ENCODE data around the gene ID3. TPM values are rescaled to one million over a fixed set of nuclear protein-coding genes. Genes with fewer than 3 reads are reported as not detected.

The ID3 gene
- total and polyA plus RNA-seq, 2 donors (not counting 3 experiments of a cell fraction or from before 2014, with no cell fraction given) = 277 to 971 TPM

- no peaks in the 10 kb centered on the region for H4K20me1 ChIP-seq (replicated peaks; ENCODE audit: control insufficient read depth, extremely low read depth, insufficient read depth, low read length)
- no peak overlapping the region for H2AFZ ChIP-seq (ENCODE audit: low read depth, low read length)
- H3K4me1 ChIP-seq (ENCODE audit: control insufficient read depth, extremely low read depth, insufficient read depth, low read length) = peaks cover 29% of the 10 kb centered on the region
- peaks cover 8% of the 10 kb centered on the region for H3K79me2 ChIP-seq (ENCODE audit: control insufficient read depth, insufficient read depth, low read length)
- H3K36me3 ChIP-seq (ENCODE audit: control insufficient read depth in 2 of 2, extremely low read depth in 1 of 2, insufficient read depth in 2 of 2, low read length in 2 of 2) = no peaks in the 10 kb centered on the region
- no peaks in the 10 kb centered on the region for H3K27me3 ChIP-seq (ENCODE audit: control insufficient read depth in 2 of 2, insufficient read depth in 2 of 2, low read length in 2 of 2)
- intact Hi-C loops (cut with micrococcal nuclease) = loop anchor here (5.0 to 10.0 kb wide), 2 partner anchors 51 to 189 kb away; partner anchors contain the start of genes ASAP3 and HNRNPR
- DNase-seq (ENCODE audit: low read depth, low spot score) (no peak), FAIRE-seq (no peak)
- H3K9me3 ChIP-seq (replicated peaks; ENCODE audit: control insufficient read depth, insufficient read depth, low read length) = no peaks in the 10 kb centered on the region
- no peak overlapping the region for H3K9ac ChIP-seq (replicated peaks; ENCODE audit: extremely low read depth, insufficient read depth, low read length)
- no peak for TF ChIP-seq POLR2AphosphoS5 (IDR thresholded peaks at IDR 0.05; ENCODE audit: insufficient read depth, low read depth, low read length)
- ChIA-PET POLR2A (no interaction called here), CTCF (interaction anchor here (1.3 to 16.6 kb wide), 3 partner anchors 34 to 104 kb away, joined by 3 to 192 read pairs (median 8); no protein-coding TSS in a partner anchor)
- no peak overlapping the region for H3K4me3 ChIP-seq (replicated peaks in 1 of 3; ENCODE audit: insufficient read depth in 1 of 3, low read depth in 1 of 3, low read length in 3 of 3)
- H3K9me1 ChIP-seq (replicated peaks; ENCODE audit: control insufficient read depth, extremely low read depth, insufficient read depth, low read length) = no peaks in the 10 kb centered on the region
- H3K4me2 ChIP-seq (ENCODE audit: insufficient read depth, low read length) = no peak overlapping the region
- dilution Hi-C loops (cut with MboI; ENCODE audit: extremely low pct_ligation_motif_present, low sequenced_read_pairs) = no loop called here
- H3K27ac ChIP-seq (ENCODE audit: insufficient read depth, low read depth, low read length) = no peak overlapping the region
- no TSS peak for BruUV-seq (replicated peaks)
These were observed 25.9 kb downstream of the ID3 start for GRCh38 chr1:23533246-23534023.

DNA sequence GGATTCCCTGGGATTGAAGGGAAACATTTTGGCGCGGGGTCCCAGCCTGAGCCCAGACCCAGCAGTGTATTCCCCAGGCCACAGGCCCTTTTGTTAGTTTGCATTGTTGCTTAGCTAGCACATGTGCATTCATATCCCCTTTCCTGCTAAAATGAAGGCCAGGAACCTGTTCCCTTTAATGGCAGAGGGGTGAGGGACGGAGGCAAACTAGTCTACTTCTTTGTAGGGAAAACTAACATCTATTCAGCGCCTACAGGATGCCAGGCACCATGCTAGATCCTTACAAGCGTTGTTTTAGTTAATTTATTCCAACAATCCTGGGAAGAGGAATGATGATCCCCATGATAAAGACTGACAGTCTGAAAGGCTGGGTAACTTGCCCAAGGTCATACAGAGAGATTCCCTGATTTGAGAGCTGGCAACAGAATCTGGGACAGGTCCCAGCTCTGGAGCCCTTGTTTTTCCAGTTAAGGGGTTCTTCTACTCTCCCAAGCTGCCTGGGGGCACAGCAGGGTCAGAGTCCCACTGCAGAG lies 27.7 kb downstream of the ID3 start:
- Histone ChIP-seq H3K9me1 (replicated peaks; ENCODE audit: control insufficient read depth, extremely low read depth, insufficient read depth, low read length) (no peaks in the 10 kb centered on the region), H3K9me3 (replicated peaks; ENCODE audit: control insufficient read depth, insufficient read depth, low read length) (no peaks in the 10 kb centered on the region), H3K36me3 (ENCODE audit: control insufficient read depth in 2 of 2, extremely low read depth in 1 of 2, insufficient read depth in 2 of 2, low read length in 2 of 2) (no peaks in the 10 kb centered on the region), H3K4me3 (replicated peaks in 1 of 3; ENCODE audit: insufficient read depth in 1 of 3, low read depth in 1 of 3, low read length in 3 of 3) (peak overlapping the region in 2 of 3 experiments; percentile 11 to 37), H3K79me2 (ENCODE audit: control insufficient read depth, insufficient read depth, low read length) (peaks cover 12% of the 10 kb centered on the region), H4K20me1 (replicated peaks; ENCODE audit: control insufficient read depth, extremely low read depth, insufficient read depth, low read length) (no peaks in the 10 kb centered on the region), H2AFZ (ENCODE audit: low read depth, low read length) (peak overlapping the region; percentile 94), H3K27ac (ENCODE audit: insufficient read depth, low read depth, low read length) (no peak overlapping the region), H3K4me2 (ENCODE audit: insufficient read depth, low read length) (peak overlapping the region; percentile 72), H3K9ac (replicated peaks; ENCODE audit: extremely low read depth, insufficient read depth, low read length) (peak overlapping the region; percentile 41), H3K4me1 (ENCODE audit: control insufficient read depth, extremely low read depth, insufficient read depth, low read length) (peaks cover 35% of the 10 kb centered on the region), H3K27me3 (ENCODE audit: control insufficient read depth in 2 of 2, insufficient read depth in 2 of 2, low read length in 2 of 2) (no peaks in the 10 kb centered on the region)
- FAIRE-seq (no peak), DNase-seq (ENCODE audit: low read depth, low spot score) (no peak)
- dilution Hi-C loops (cut with MboI; ENCODE audit: extremely low pct_ligation_motif_present, low sequenced_read_pairs) (no loop called here), intact Hi-C loops (cut with micrococcal nuclease) (loop anchor here (5.0 to 10.0 kb wide), 2 partner anchors 49 to 187 kb away; partner anchors contain the start of genes ASAP3 and HNRNPR)
- ChIA-PET CTCF (interaction anchor here (0.6 to 16.6 kb wide), 7 partner anchors 9 to 126 kb away, joined by 3 to 192 read pairs (median 5); partner anchors contain the start of gene ASAP3), POLR2A (no interaction called here)
- BruUV-seq (replicated peaks) = no TSS peak
- no peak for TF ChIP-seq JUN (IDR thresholded peaks at IDR 0.05; ENCODE audit: borderline replicate concordance, insufficient read depth, insufficient read length, low read depth)
- TF ChIP-seq MAX (IDR thresholded peaks at IDR 0.05; ENCODE audit: insufficient read depth, insufficient read length) = no peak
- TF ChIP-seq MYC (IDR thresholded peaks at IDR 0.05; ENCODE audit: low read depth, low read length) = no peak
- TF ChIP-seq POLR2A (IDR thresholded peaks at IDR 0.05; ENCODE audit: low read depth, low read length) = no peak
- no peak for TF ChIP-seq POLR2AphosphoS5 (IDR thresholded peaks at IDR 0.05; ENCODE audit: insufficient read depth, low read depth, low read length)
- TF ChIP-seq EZH2 (IDR thresholded peaks at IDR 0.05; ENCODE audit: borderline replicate concordance, low read depth, low read length, severe bottlenecking) = no peak
- no peak for TF ChIP-seq GATA2 (IDR thresholded peaks at IDR 0.05; ENCODE audit: insufficient read depth, insufficient read length, low read depth, low read length)
- TF ChIP-seq, protein P1, sequence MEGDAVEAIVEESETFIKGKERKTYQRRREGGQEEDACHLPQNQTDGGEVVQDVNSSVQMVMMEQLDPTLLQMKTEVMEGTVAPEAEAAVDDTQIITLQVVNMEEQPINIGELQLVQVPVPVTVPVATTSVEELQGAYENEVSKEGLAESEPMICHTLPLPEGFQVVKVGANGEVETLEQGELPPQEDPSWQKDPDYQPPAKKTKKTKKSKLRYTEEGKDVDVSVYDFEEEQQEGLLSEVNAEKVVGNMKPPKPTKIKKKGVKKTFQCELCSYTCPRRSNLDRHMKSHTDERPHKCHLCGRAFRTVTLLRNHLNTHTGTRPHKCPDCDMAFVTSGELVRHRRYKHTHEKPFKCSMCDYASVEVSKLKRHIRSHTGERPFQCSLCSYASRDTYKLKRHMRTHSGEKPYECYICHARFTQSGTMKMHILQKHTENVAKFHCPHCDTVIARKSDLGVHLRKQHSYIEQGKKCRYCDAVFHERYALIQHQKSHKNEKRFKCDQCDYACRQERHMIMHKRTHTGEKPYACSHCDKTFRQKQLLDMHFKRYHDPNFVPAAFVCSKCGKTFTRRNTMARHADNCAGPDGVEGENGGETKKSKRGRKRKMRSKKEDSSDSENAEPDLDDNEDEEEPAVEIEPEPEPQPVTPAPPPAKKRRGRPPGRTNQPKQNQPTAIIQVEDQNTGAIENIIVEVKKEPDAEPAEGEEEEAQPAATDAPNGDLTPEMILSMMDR (IDR thresholded peaks at IDR 0.05; ENCODE audit: extremely low read depth in 1 of 2, insufficient read depth in 1 of 2, low read depth in 1 of 2, low read length in 2 of 2) = no peak
- TF ChIP-seq FOS (IDR thresholded peaks at IDR 0.05; ENCODE audit: borderline replicate concordance, insufficient read depth, low read length) = no peak
